ENCODE measurements around the gene OOSP4A.

DNA sequence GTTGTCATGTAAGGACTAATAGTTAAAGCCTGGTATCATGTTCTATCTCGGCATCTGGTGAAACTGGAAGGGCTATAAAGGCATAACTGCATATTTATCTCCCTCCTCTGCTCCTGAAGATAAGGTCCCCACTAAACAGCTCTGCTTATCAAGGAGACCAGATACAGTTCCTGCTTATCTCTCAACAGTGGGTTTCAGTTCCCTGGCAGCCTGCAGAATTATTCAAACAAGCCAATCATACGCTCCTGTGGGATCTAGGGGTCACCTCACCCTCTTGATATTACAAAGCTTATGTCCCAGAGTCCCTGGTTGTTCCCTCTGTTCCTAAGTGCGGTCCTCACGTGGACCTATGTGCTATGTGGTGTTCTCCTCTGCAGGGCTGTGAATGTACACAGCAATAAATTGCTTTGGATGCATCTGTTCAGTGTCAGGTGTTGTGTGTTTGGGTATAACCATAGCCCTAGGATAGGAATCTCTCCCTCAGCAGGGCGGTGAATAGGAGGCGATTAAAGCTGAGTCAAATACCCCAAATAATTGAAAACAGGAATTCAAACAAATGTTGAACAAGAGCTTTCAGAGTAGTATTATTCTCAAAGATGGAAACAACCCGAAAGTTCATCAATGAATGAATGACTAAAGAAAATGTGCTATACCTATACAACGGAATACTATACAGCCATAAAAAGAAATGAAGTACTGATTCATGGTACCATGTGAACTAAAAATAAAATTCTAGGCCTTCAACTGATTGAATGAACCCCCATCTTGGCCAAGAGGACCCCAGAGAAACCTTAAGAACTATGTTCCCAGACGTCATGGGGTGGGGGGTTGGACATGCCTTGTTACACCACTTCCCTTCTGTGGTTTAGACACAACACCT lies 3.1 kb upstream of the OOSP4A start:
- TF ChIP-seq, protein P1, sequence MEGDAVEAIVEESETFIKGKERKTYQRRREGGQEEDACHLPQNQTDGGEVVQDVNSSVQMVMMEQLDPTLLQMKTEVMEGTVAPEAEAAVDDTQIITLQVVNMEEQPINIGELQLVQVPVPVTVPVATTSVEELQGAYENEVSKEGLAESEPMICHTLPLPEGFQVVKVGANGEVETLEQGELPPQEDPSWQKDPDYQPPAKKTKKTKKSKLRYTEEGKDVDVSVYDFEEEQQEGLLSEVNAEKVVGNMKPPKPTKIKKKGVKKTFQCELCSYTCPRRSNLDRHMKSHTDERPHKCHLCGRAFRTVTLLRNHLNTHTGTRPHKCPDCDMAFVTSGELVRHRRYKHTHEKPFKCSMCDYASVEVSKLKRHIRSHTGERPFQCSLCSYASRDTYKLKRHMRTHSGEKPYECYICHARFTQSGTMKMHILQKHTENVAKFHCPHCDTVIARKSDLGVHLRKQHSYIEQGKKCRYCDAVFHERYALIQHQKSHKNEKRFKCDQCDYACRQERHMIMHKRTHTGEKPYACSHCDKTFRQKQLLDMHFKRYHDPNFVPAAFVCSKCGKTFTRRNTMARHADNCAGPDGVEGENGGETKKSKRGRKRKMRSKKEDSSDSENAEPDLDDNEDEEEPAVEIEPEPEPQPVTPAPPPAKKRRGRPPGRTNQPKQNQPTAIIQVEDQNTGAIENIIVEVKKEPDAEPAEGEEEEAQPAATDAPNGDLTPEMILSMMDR (IDR thresholded peaks at IDR 0.05): no peak
- no peak for TF ChIP-seq POLR2A (IDR thresholded peaks at IDR 0.05)

Measured in tibial nerve (tissue), 3 donors.